ENCODE measurements around the gene MST1.

DNA sequence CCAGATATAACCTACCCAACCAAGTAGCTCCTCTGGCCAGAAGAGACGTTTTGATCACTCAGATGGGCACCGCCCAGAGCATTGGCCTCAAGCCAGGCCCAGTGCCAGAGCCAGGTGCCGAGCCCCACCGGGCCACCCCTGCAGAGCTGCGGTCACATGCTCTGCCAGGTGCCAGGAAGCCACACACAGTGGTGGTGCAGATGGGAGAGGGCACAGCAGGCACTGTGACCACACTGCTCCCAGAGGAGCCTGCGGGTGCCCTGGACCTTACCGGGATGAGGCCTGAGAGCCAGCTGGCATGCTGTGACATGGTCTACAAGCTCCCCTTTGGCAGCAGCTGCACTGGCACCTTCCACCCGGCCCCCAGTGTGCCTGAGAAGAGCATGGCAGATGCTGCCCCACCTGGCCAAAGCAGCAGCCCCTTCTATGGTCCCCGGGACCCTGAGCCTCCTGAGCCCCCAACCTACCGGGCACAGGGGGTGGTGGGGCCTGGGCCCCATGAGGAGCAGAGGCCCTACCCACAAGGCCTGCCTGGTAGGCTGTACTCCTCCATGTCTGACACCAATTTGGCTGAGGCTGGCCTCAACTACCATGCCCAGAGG lies 34.2 kb downstream of the MST1 start:
- TF ChIP-seq SIN3A (conservative IDR thresholded peaks at IDR 0.05 in 1 of 2, IDR thresholded peaks at IDR 0.05 in 1 of 2; ENCODE audit: low read depth in 1 of 2, low read length in 2 of 2): no peak
- TF ChIP-seq, protein P1, sequence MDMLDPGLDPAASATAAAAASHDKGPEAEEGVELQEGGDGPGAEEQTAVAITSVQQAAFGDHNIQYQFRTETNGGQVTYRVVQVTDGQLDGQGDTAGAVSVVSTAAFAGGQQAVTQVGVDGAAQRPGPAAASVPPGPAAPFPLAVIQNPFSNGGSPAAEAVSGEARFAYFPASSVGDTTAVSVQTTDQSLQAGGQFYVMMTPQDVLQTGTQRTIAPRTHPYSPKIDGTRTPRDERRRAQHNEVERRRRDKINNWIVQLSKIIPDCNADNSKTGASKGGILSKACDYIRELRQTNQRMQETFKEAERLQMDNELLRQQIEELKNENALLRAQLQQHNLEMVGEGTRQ (IDR thresholded peaks at IDR 0.05; ENCODE audit: low read length): no peak
- TF ChIP-seq, protein P2, sequence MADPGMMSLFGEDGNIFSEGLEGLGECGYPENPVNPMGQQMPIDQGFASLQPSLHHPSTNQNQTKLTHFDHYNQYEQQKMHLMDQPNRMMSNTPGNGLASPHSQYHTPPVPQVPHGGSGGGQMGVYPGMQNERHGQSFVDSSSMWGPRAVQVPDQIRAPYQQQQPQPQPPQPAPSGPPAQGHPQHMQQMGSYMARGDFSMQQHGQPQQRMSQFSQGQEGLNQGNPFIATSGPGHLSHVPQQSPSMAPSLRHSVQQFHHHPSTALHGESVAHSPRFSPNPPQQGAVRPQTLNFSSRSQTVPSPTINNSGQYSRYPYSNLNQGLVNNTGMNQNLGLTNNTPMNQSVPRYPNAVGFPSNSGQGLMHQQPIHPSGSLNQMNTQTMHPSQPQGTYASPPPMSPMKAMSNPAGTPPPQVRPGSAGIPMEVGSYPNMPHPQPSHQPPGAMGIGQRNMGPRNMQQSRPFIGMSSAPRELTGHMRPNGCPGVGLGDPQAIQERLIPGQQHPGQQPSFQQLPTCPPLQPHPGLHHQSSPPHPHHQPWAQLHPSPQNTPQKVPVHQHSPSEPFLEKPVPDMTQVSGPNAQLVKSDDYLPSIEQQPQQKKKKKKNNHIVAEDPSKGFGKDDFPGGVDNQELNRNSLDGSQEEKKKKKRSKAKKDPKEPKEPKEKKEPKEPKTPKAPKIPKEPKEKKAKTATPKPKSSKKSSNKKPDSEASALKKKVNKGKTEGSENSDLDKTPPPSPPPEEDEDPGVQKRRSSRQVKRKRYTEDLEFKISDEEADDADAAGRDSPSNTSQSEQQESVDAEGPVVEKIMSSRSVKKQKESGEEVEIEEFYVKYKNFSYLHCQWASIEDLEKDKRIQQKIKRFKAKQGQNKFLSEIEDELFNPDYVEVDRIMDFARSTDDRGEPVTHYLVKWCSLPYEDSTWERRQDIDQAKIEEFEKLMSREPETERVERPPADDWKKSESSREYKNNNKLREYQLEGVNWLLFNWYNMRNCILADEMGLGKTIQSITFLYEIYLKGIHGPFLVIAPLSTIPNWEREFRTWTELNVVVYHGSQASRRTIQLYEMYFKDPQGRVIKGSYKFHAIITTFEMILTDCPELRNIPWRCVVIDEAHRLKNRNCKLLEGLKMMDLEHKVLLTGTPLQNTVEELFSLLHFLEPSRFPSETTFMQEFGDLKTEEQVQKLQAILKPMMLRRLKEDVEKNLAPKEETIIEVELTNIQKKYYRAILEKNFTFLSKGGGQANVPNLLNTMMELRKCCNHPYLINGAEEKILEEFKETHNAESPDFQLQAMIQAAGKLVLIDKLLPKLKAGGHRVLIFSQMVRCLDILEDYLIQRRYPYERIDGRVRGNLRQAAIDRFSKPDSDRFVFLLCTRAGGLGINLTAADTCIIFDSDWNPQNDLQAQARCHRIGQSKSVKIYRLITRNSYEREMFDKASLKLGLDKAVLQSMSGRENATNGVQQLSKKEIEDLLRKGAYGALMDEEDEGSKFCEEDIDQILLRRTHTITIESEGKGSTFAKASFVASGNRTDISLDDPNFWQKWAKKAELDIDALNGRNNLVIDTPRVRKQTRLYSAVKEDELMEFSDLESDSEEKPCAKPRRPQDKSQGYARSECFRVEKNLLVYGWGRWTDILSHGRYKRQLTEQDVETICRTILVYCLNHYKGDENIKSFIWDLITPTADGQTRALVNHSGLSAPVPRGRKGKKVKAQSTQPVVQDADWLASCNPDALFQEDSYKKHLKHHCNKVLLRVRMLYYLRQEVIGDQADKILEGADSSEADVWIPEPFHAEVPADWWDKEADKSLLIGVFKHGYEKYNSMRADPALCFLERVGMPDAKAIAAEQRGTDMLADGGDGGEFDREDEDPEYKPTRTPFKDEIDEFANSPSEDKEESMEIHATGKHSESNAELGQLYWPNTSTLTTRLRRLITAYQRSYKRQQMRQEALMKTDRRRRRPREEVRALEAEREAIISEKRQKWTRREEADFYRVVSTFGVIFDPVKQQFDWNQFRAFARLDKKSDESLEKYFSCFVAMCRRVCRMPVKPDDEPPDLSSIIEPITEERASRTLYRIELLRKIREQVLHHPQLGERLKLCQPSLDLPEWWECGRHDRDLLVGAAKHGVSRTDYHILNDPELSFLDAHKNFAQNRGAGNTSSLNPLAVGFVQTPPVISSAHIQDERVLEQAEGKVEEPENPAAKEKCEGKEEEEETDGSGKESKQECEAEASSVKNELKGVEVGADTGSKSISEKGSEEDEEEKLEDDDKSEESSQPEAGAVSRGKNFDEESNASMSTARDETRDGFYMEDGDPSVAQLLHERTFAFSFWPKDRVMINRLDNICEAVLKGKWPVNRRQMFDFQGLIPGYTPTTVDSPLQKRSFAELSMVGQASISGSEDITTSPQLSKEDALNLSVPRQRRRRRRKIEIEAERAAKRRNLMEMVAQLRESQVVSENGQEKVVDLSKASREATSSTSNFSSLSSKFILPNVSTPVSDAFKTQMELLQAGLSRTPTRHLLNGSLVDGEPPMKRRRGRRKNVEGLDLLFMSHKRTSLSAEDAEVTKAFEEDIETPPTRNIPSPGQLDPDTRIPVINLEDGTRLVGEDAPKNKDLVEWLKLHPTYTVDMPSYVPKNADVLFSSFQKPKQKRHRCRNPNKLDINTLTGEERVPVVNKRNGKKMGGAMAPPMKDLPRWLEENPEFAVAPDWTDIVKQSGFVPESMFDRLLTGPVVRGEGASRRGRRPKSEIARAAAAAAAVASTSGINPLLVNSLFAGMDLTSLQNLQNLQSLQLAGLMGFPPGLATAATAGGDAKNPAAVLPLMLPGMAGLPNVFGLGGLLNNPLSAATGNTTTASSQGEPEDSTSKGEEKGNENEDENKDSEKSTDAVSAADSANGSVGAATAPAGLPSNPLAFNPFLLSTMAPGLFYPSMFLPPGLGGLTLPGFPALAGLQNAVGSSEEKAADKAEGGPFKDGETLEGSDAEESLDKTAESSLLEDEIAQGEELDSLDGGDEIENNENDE (IDR thresholded peaks at IDR 0.05; ENCODE audit: insufficient replicate concordance, low read length): no peak
- TF ChIP-seq, protein P3, sequence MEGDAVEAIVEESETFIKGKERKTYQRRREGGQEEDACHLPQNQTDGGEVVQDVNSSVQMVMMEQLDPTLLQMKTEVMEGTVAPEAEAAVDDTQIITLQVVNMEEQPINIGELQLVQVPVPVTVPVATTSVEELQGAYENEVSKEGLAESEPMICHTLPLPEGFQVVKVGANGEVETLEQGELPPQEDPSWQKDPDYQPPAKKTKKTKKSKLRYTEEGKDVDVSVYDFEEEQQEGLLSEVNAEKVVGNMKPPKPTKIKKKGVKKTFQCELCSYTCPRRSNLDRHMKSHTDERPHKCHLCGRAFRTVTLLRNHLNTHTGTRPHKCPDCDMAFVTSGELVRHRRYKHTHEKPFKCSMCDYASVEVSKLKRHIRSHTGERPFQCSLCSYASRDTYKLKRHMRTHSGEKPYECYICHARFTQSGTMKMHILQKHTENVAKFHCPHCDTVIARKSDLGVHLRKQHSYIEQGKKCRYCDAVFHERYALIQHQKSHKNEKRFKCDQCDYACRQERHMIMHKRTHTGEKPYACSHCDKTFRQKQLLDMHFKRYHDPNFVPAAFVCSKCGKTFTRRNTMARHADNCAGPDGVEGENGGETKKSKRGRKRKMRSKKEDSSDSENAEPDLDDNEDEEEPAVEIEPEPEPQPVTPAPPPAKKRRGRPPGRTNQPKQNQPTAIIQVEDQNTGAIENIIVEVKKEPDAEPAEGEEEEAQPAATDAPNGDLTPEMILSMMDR (IDR thresholded peaks at IDR 0.05; ENCODE audit: control extremely low read depth in 1 of 3, insufficient read depth in 1 of 3, low read depth in 1 of 3, low read length in 3 of 3): no peak
- no peak for TF ChIP-seq TAF1 (IDR thresholded peaks at IDR 0.05; ENCODE audit: low read depth, low read length)
- no peak for TF ChIP-seq SP2 (IDR thresholded peaks at IDR 0.05; ENCODE audit: low read length)
- no peak for TF ChIP-seq POLR2A (IDR thresholded peaks at IDR 0.05; ENCODE audit: control extremely low read depth in 1 of 2, low read depth in 2 of 2, low read length in 2 of 2)
- TF ChIP-seq BRCA1 (IDR thresholded peaks at IDR 0.05; ENCODE audit: low read depth, low read length): no peak
- TF ChIP-seq CHD2 (IDR thresholded peaks at IDR 0.05; ENCODE audit: low read length): no peak
- TF ChIP-seq SP1 (IDR thresholded peaks at IDR 0.05; ENCODE audit: low read depth, low read length): no peak
